Activated T-cell treated with anti-CD3 and anti-CD28 coated beads for 1 hour (primary cell): ENCODE measurements around the gene METTL1.

Source experiments
- DNase-seq: peaks from one replicate; pipeline ENCODE4 v3.0.0-alpha.2; 2020; ENCODE audit warnings: low read depth

METTL1 gene

GRCh38 chr12:57737467-57738460 lies 34.1 kb downstream of the METTL1 start:
- DNase-seq: no peak

- DNase-seq: no peak
Observed at GRCh38 chr12:57736741-57737466, 35.0 kb downstream of the METTL1 start.

GRCh38 chr12:57735952-57736740 lies 35.8 kb downstream of the METTL1 start:
- no peak for DNase-seq

DNA sequence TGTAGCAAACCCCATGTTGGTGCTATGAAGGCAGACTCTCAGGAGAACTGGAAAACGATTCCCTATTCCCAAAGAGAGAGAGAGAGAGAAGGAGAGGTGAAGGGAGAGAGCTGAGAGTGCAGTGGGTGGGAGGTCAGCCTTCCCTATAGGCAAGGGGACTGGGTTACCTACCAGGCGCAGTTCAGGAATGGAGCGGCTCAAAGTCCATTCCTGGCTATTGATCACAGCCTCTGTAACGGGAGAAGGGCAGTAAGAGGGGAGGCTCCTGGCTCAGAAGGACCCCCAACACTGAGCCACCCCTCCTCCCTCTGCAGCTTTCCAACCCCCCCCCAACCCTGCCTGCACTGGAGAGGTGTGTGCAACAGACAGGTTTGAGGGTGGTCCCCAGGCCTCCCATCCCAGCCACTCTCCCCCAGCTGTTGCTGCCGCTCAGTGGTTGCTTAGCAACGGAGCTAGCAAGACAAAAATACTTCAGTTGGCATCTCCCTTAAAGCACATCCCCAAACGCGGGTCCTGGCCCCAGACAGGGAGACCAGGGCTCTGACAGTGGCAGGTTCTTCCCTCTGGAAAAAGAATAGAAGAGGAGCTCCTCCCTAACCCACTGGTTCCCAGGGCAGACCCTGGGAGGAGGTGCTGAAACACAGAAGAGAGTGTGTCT lies 36.6 kb downstream of the METTL1 start:
- no peak for DNase-seq

GRCh38 chr12:57734591-57734990 lies 37.3 kb downstream of the METTL1 start:
- no peak for DNase-seq

GRCh38 chr12:57733928-57734327 lies 38.0 kb downstream of the METTL1 start:
- DNase-seq: no peak

DNA sequence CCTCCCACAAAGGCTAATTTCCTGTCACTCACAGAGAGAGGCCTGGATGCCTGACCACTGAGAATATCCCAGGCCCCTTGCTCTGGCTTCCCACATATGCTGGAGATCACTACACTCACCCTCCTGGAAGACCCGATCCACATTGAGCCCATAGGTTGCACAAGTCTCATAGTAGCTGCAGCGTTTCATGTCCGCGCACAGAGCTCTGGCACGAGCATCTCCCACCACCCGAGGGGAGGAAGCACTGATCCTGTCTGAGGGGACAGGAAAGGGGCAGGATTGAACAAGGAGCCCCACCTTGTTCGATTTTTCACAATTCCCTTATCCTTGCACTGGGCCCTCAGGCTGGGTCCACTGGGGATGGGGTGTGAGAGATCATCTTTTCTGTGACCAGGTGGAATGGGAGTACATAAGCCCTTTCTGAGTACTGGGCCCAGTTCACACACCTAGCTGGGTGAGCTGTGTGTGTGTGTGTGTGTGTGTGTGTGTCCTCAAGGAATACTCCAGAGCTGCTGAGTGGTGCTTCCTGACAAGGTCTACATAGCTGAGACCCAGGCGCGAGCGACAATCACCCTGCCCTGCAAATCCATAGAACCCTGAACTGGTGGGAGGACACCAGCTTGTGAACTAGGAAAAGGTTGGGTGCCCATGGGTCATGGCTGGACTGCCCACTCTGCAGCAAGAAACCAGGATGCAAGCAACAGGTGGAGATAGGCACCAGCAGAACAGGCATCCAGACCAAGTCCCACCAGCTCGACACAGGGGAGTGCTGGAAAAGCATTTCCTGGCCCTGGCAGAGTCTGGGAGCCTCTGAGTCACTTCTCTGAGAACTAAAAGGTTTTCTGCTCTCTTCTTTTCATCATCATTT lies 38.9 kb downstream of the METTL1 start:
- no peak for DNase-seq

DNA sequence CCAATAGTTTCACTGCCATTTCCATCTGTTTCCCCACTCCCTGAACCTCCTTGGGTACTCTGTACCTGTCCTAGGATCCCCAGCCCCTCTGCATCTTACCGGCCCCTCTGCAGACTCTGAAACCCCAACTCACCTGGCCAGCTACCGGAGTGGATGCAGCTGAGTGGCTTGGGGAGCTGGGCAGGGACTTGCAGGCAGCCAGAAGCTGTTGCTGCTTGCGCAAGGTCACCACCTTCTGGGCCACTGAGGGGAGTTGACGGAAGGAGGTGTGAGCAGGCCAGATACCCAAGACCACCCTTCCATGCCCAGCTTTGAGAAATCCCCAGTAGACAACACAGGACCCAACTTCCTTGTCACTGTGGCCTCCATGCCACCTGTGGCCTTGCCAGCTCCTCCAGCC lies 39.6 kb downstream of the METTL1 start:
- no peak for DNase-seq

DNA sequence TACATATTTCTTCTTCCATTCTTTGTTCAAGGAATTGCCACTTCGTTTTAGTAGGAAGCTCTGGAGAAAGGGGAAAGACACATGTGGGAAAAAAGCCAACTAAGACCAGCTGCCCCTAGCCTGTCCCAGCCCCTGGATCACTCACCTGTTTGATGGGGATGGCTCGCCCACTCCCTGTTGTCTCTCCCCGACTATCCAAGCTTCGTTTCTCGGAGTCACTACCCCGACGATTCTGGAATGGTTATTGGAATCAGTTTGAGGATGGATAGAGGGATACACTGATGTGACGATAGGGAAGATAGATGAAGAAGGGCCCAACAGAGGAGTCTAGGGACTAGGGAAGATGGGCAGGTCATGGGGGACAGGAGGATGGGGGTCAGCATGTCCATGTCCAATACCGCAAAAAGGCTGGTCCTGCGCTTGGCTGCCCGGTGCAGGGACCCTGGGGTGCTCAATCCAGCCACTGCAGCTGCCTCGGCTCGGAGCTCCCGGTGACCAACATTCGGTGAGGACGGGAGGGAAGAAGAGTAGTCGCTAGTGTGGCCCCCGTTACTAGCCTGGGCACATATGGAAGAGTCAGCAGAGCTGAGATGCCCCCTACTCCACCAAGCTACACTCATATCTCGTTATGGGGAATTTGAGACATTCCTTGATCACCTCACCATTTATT lies 40.4 kb downstream of the METTL1 start:
- no peak for DNase-seq

DNA sequence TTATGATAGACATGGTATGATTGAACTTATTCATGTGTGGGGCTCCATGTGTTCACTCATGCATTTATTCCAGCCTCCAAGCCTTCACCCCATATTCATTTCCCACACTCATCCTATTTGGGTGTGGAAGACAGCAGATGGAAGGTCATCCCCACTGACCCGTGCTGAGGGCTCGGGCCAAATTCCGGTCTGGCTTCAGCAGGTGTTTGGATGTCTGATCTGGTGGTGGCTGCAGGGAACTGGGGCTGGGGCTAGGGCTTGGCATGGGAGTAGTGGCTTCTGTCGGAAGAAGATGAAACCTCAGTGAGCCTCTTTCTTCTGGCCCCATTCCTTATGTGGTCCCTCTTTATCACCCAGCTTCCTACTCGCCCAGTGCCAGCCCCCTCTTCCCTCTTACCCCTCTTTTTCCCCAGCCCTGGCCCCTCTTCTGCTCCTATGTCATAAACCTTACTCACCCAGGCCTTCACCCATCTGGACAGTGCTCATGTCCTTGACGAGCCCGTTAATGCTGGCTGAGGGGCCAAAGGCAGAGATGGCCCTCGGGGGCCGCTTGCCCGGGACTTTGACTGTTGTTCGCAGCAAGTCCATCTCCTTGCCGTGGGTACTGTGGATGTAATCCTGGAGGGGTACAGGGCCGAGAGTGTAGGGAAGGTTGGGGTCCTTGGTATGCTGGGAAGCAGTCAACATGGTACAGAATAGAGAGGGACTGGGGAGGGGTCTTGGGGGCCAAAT lies 41.4 kb downstream of the METTL1 start:
- no peak for DNase-seq

GRCh38 chr12:57729321-57729844 lies 42.5 kb downstream of the METTL1 start:
- DNase-seq: no peak

DNA sequence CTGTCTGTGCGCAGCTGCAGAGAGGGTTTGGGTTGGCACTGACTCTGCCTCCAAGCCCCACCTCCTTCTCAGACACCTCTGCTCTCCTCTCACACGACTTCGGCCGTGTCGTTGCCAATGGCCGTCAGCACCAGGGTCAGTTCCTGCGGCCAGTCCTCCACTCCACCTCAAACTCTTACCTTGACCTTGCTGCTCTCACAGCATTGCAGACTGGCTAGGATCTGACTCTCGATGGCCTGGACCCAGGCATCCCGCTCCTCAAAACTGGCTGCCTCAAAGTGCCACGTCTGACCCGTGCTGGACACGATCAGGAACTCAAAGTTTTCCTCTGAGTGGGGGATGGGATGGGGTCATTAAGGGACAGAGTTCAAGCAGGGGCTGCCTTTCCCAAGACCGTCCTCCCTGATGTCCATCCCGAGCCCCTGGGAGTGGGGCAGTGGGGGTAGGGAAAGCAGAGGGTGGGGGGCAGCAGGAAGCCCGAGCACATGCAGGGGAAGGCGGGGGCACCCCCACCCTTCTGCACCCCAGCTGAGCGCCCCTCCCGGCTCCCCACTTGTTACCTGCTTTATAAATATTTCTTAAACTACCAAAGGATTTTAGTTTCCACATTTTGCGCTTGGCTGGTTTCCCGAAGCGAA lies 44.0 kb downstream of the METTL1 start:
- no peak for DNase-seq

DNA sequence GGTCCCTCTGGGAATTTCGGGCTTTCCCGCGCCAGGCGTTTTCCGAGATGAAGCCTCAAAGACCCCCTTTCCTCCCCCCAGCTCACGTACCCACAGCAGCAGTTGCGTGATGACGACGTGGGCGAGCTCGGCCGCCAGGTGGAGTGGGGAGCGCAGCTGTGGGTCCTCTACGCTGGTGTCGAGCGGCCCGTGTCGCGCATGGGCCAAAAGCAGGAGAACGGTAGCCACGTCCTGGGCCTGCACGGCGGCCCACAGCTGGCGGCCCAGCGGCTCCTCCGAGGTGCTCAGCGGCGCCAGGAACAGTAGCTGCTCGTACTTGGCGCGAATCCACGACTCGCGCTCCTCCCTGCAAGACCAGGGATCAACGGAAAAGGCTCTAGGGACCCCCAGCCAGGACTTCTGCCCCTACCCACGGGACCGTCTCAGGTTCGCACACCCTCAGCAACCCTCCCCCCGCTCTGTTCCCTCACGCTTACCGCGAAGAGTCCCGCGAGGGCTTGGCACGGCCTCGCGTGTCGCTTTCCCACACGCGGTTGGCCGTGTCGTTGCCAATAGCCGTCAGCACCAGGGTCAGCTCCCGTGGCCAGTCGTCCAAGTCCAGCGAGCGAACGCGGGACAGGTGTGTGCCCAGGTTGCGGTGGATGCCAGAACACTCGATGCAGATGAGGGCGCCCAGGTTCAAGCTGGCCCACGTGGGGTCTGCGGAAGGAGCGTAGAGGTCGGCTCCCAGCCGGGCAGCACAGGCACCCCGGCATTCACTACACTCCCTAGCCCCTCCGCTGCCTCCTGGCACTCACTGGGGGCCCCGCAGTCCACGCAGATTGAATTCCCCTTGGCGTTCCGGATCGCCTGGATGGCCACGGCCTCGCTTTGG lies 44.8 kb downstream of the METTL1 start:
- no peak for DNase-seq

GRCh38 chr12:57726151-57726883 lies 45.6 kb downstream of the METTL1 start:
- no peak for DNase-seq

GRCh38 chr12:57725851-57726150 lies 46.1 kb downstream of the METTL1 start:
- no peak for DNase-seq

DNA sequence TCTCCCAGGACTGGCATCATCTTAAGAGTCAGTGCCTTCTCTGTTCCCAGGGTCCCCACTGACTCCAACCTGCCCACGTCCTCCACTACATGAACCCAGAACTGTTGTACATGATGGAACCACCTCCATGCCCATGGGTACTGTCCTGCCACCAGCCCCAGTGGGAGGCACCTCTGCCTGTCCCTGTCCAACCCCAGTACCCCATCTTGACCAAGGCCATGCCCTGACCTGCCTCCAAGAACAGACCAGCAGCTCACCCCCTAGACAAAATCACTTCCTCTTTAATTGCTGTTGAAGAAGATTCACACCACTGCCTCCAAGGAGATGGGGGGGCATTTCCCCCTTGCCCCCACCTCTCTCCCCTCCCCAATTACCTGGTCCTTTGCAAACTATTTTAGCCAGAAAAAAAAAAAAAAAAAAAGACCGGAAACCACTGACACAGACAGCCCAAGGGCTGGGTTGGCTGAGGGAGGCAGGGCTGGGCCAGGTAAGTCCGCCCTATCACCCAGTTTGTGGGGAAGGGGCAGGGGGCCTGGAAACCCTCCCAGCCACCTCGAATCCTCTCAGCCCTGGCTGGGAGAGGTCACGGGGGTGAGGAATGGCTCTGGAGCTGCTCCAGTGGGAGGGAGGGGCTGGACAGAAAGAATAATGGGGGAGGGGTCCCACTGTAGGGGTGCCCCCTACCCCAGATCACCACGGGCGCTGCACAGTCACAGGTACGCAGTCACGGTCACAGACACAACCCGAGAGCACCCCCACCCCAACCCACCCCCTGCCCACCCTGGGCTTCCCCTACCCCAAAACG lies 46.8 kb downstream of the METTL1 start:
- DNase-seq: no peak
